UCSD-AML1 (cell line): Measurements from ENCODE around the gene PPP1R2B.
"Not testable (repeated sequence)": the region's sequence is repeated elsewhere in the genome, so short reads cannot be mapped to it uniquely, and the experiment has no call there.

Experiments used
- DNase-seq: peaks from one replicate; lab custom pipeline; 2025; ENCODE audit not compliant: unreplicated experiment; lab: John Stamatoyannopoulos, UW

Gene PPP1R2B

GRCh38 chr5:156850206-156850751 is at the start of gene PPP1R2B:
Gene PPP1R2B (plus strand): TSS chr5:156850295. CDS start chr5:156850563, 268 bp downstream.
- no peak for DNase-seq

DNA sequence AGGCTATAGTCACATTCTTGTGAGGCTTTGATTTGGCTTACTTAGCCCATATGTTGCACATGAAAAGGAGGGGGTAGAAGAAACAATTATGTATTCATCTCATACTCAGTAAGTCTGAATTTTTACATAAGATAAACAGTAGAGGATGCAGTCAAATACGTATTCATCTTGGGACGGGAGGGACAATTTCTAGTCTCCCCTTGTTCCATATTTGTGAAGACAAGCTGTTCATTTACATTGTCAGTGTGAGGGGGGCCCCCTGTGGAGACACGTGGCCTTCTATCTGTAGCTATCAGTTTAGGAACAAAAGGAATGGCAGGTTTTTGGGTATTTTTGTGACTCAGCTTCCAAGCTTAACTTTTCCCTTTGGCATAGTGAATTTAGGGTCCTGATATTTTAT is 49.2 kb upstream of the PPP1R2B start:
- no peak for DNase-seq

DNA sequence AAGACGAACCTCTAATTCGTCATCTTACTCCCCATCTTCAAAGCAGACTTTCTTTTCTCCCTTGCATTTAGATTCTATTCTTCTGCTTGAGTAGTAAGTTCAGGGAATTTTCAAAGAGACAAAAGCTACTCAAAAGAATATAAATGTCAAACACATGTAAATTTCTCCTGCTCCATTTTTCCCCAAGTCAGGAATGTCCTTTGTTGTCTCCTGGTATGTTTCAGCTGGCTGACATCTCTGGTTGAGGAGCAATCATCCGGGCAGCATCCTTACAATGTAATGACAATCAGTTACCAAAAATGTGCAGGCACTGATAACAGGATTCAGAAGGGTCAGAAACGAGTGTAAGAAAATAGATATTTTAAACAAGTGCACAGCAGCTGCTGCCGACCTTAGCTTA is 47.6 kb upstream of the PPP1R2B start:
- DNase-seq = no peak

DNA sequence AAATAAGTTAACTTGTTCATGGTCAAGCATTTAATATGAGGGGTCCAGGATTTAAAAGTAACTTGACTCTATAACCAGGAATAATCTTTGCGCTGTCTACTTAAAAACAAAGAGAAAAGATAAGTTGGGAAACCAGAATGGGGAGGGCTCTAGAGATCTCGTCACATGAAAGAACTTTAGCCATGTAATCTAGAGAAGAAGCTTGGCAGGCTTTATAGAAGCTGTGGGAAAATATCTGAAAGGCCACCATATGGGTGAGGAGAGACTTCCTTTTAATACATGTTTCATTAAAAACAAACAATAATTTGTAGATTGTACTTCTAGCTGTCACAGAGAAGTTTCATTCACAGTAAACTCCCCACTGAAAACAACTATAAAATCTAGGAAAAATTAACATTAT is 46.7 kb upstream of the PPP1R2B start:
- DNase-seq = no peak

GRCh38 chr5:156812959-156813358 is 37.1 kb upstream of the PPP1R2B start:
- DNase-seq = no peak

DNA sequence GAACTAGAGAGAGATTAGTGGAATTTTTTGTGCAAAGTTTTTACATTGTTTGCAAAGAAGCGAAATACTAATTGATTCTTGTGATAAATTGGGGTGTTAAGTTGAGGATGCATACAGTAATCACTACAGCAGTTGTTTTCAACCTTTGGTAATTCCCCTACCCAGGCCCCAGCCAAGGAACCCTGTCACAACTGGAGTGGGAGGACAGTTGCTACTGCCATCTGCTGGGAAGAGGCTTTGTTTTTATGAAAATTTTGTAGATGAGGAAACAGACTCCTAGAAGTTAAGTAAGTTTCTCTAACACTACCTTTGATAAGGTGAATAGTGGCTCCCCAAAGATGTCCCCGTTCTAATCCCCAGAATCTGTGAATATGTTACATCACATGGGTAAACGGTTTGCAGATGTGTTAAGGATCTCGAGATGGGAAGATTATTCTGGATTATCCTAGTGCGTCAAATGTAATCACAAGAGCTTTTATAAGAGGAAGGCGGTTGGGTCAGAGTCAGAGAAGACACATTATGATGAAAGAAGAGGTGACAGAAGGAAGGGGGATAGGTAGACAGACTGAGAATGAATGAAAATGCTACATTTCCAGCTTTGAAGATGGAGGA is 34.0 kb upstream of the PPP1R2B start:
- no peak for DNase-seq

DNA sequence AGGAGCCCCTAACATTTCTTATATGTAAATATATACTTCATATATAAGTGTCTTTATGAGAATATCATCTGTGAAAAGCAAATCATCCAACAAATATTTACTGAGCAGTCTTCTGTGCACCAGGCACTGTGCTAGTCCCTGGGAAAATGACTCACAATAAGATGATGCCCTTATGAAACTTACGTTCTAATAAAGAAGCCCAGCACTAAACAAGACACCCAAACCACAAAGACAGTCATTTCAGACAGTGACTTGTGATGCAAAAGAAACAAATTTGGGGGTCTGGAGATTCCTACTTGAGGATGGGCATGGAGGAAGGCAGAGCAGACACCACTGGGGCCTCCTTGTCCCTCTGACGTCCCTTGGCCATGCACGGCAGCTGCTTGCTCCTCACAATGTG is 30.6 kb upstream of the PPP1R2B start:
- no peak for DNase-seq

- DNase-seq = no peak
These were observed 30.0 kb upstream of the PPP1R2B start for GRCh38 chr5:156819967-156820581.

DNA sequence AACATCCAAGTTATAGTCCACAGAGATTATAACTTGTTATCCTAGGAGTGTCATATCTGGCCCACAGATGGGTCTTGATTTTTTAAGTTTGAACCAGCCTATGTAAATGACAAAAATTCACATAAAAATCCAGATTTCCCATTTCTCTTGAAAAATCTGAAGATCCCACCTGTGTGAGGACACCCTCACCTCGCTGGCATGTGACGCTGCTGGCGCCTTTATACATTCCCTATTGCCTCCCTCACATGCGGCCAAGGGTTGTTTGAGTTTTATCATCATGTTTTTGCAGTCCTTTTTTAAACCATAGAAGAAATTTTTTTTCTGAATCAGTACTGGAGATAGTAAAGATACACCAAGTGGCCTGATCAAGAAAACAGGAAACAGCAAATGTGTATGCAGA is 25.9 kb upstream of the PPP1R2B start:
- no peak for DNase-seq

GRCh38 chr5:156824800-156825199 is 25.3 kb upstream of the PPP1R2B start:
- DNase-seq = no peak

- no peak for DNase-seq
These were observed 24.4 kb upstream of the PPP1R2B start for GRCh38 chr5:156825688-156826087.

DNA sequence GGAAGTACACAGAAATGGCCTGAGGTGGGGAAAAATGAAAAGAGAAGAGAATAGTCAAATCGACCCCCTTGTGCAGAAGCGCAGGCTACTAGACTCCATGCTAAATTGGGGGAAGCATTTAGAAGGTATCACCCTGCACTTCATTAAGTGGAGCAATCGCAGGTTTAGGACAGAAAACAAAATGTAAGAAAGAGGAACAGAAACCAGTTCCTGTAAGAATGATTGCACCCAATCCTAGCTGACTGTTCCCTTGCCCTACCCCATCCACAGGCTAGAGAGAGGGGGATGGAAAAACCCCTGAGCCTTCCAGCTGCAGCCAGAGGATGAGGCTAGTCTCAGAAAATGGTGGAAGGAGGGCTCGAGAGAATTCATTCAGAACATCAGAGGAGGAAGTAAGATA is 23.9 kb upstream of the PPP1R2B start:
- no peak for DNase-seq

DNA sequence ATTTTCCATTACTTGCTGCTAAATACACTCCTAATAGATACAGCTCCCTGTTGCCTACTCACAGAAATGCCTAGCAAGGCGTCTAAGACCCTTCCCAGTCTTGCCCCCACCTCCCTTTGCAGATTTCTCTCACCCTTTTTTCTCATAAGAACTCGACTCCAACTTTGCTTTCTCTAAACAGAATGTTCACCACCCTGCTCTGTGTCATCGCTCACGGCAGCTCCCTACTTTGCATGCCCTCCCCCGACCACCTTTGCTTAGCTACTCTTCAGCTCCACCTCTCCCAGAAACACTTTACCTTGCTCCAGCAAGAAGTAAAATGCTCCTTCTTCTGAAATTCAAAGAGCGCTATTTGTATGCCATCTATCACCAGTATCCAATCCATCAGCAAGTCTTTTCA is 15.2 kb upstream of the PPP1R2B start:
- DNase-seq = no peak

- DNase-seq = no peak
These were observed 14.2 kb upstream of the PPP1R2B start for GRCh38 chr5:156835905-156836304.

GRCh38 chr5:156836846-156837245 is 13.2 kb upstream of the PPP1R2B start:
- no peak for DNase-seq

- no peak for DNase-seq
These were observed 11.1 kb upstream of the PPP1R2B start for GRCh38 chr5:156838961-156839360.

DNA sequence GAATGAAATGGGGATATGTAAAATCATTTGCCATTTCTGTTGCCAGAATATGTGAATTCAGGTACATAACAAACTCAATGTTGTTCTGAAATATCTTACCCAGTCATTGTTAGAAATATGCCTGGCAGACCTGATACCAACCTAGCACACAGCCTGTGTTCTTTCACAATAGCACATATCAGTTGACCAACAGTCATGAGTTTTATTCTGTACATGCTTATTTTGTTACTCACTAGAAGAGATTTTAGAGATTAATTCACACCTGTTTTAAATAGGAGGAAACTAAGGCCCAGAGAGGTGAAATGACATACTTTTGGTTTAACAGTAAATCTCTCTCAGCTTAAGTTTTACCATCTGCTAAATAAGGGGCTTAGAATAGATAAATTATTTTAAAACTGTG is 8.4 kb upstream of the PPP1R2B start:
- no peak for DNase-seq

DNA sequence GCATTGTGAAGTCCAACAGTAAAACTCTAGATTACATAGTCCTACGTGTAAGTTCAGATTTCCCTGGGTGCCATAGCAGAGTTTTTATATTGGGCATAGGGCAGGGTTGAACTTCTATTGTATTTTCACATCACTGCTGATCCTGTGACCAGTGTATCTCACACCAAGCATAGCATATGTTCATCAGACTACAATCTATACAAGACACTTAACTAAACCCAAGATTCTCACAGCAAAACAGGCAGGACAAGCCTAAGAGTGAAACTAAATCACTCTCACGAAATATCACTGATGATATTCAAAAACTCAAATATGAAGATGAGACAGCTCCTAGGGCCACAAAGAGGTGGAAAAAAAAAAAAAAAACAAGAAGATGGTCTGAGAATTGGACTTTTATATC is 3.2 kb upstream of the PPP1R2B start:
- no peak for DNase-seq

DNA sequence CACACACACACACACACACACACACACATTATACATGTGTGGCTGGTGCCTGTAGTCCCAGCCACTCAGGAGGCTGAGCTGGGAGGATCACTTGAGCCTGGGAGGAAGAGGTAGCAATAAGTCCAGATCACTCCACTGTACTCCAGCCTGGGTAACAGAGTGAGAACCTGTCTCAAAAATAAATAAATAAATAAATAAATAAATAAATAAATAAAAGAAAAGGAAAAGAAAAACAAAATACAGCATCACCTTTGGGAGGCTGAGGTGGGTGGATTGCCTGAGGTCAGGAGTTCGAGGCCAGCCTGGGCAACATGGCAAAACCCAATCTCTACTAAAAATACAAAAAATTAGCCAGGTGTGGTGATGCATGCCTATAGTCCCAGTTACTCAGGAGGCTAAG is 1.6 kb upstream of the PPP1R2B start:
- not testable (repeated sequence) for DNase-seq

- DNase-seq = no peak
These were observed 1.8 kb downstream of the PPP1R2B start for GRCh38 chr5:156851880-156852279.

DNA sequence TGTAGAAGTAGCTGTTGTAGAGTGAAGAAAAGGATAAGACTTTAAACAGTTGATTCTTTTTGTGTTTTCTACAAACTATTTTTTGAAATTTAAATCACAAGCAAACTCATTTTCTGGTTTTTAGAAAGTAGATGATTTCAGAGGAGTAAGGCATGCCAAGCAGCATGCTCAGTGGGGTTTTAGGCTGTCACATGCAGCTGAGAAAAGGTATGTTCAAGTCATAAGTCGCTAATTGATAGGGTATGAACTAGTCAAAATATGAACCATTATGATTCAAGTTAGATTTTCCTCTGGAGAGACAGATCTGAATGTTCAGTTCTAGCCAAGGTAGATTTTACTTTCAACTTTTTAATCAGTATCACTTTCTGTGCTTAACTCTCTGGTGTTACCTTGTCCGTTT is 3.0 kb downstream of the PPP1R2B start:
- not testable (repeated sequence) for DNase-seq

- no peak for DNase-seq
These were observed 15.3 kb downstream of the PPP1R2B start for GRCh38 chr5:156865427-156865826.

DNA sequence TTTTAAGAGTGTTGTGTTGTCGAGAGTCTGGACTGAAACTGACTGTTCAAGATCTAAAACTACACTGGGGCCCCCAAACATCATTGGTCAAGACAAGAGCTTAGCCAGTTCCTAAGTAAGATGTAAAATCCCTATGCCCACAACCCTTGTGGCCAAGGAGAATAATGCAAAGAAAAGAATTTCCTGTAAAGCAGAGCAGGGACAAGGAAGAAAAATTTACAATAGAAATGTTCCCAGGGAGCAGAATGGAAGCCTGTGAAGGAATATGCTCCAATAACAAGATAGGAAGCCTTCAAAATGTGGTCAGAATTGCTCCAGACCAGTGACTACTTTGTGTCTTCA is 20.4 kb downstream of the PPP1R2B start:
- DNase-seq = no peak
